Stimulated activated CD4-positive, alpha-beta T cell treated with anti-CD3 and anti-CD28 coated beads, Interleukin-1b, Interleukin-23, amount 100 ng/mL, for 4 hours (primary cell): ENCODE measurements around the gene GABRA4.

Experiments used
- DNase-seq, 2 donors: peaks; one replicate each; pipeline ENCODE4 v3.0.0-alpha.2; 2020; ENCODE audit warnings: low read depth in 2 of 2

Gene GABRA4

DNA sequence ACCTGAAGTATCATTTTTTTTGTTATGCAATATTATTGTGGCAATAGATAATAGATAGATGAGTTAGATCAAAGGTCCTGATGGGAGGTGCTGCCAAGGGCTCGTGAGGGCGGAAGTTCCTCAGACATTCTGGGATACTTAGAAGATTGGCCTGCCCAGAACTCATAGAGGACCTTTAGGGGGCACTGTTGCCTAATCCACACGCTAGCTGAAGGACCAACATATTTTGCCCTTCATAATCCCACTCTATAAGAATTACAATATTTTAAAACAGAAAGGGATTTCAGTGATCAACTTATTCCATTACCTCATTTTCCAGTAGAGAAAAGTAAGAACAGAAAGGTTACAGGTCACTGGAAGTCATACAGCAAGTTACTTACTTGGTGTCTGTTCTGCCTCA lies 61.4 kb downstream of the GABRA4 start:
- DNase-seq = no peak

- DNase-seq = no peak
These were observed 62.5 kb downstream of the GABRA4 start for GRCh38 chr4:46930891-46931290.

DNA sequence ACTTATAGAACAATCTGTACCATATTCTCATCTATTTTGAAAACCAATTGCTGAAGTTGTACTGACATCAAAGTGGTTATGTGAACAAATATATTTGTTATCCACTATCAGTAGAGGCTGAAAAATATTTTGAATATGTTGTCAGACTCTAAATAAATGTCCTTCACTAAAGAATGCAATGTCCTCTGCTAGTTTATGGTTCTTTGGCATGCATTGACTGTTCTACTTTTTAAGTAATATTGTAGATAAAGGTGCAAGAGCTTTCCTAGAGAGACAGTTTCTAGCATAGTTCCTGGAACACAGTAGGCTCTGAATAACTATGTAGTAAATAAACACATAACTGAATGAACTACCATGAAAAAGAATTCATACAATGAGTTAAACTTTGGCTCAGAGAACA lies 66.2 kb downstream of the GABRA4 start:
- DNase-seq = no peak

DNA sequence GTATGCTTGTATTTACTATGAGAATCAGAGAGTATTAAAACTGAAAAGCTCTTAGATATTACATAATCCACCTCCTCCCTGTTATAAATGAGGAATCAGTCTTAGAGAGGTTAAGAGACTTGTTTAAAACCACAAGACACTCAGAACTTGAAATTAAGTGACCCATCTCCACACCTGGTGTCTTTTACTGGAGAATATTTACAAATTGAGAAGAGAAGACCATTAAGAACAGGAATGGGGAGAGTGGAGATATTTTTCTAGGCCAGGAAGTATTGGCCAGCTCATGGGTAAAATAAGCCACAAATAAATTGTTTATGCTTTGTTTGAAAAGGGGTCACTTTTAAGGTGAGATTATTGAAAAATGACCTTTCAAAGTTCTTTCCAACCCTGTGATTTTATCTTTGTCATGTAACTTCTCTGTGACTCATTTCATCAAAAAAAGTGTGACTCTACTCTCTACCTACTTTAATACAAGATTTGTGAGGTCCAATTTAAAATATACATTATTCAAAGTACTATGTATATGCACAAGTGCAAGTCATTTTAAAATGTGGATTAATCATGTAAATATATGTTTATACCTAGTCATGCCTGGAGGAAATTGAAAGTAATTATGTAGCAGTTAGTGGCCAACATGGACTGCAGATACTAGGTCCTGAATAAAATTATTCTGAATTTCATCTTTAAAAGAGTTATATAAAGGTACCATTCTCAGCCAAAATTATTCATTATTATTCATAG lies 68.4 kb downstream of the GABRA4 start:
- DNase-seq = no peak

GRCh38 chr4:46922205-46922604 lies 71.2 kb downstream of the GABRA4 start:
- DNase-seq = no peak

GRCh38 chr4:46909078-46909477 lies 84.3 kb downstream of the GABRA4 start, which contains the start of gene COX7B2:
Gene COX7B2 (minus strand): TSS chr4:46909245. CDS start chr4:46735192, 174,053 bp downstream.
- DNase-seq = no peak

- DNase-seq = no peak
These were observed 85.2 kb downstream of the GABRA4 start for GRCh38 chr4:46908148-46908547.

- DNase-seq = no peak
These were observed 93.3 kb downstream of the GABRA4 start for GRCh38 chr4:46900082-46900481.

DNA sequence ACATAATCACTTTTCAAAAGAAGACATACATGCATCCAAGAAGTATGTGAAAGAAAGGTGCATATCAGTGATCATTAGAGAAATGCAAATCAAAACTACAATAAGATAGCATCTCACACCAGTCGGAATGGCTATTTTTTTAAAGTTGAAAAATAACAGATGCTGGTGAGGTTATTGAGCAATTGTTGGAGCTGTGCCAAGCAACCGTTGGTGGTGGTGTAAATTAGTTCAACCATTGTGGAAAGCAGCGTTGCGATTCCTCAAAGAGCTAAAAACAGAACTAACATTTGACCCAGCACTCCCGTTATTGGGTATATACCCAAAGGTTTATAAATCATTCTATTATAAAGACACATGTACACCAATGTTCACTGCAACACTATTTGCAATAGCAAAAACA lies 98.6 kb downstream of the GABRA4 start:
- no peak for DNase-seq

GRCh38 chr4:46890056-46890455 lies 103.3 kb downstream of the GABRA4 start:
- no peak for DNase-seq

- no peak for DNase-seq
These were observed 104.0 kb downstream of the GABRA4 start for GRCh38 chr4:46889410-46889809.

DNA sequence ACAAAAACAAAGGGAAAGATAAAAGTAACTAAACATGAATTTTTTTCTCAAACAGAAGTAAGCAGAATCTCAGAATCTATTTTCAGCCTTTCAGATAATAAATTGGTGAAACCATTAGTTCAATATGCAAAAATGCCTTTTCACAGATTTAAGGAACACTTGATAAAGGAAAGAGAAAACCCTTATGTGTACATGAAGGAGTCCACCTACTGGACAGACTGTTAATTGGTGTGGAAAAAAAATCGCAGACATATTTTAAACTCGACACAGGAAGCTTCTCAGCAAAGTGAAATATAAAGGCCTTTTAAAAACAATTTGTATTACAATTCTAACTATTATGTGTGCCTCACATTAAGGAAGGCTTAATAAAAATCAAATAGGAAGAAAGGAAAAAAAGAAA lies 106.7 kb downstream of the GABRA4 start:
- DNase-seq = no peak

DNA sequence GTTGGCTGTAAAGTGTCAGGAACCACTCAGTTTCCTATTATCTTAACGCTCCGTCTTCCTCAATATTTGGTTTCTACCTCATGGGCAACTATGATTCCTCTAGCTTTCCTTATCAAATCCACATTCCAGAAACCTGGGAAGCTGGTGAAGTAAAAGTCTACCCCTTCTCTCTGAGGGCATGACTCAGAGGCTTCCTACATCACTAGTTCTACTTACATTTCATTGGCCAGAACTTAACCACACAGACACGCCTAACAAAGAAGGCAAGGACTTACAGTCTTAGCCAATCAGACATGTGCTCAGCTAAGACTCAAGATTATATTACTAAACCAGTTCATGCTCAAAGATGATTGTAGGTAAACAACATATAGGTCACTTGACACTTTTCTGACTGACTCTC lies 114.7 kb downstream of the GABRA4 start:
- no peak for DNase-seq

GRCh38 chr4:46874811-46875210 lies 118.6 kb downstream of the GABRA4 start:
- DNase-seq = no peak

- no peak for DNase-seq
These were observed 123.0 kb downstream of the GABRA4 start for GRCh38 chr4:46870411-46870810.
